Posterior cingulate gyrus (tissue), 11 donors: ENCODE data around the gene CALN1.
"Not testable (repeated sequence)": the region's sequence is repeated elsewhere in the genome, so short reads cannot be mapped to it uniquely, and the experiment has no call there.

Experiments
- DNase-seq, 10 donors: peaks; one replicate each; pipeline versions ENCODE4 v3.0.0 to v3.0.0-alpha.2; 2020 to 2021; ENCODE audit warnings: mixed read lengths in 3 of 10
- intact Hi-C: fragments of 100-400 bp; cut with DNase I; formaldehyde crosslinking; loops from one replicate; pipeline ENCODE4 v1.15.1; 2023

Gene CALN1

DNA sequence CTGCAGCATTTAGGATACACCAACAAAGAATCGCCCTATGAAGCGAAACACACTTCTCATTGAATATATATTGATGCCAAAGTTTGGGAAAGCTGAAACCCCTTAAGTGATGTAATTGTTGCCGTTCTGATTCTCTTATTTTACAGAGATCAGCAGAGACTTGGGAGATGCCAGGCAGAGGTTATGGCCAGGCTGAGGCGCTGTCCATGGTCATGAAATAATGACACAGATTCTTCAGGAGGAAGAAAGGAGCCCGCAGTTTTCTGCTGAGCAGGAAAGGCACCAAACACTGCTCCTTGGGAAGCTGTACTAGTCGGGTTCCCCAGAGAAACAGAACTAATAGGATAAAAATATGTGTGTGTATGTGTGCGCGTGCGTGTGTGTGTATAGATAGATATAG lies 566.0 kb downstream of the CALN1 start:
- no peak for DNase-seq
- intact Hi-C loops = no loop called here

DNA sequence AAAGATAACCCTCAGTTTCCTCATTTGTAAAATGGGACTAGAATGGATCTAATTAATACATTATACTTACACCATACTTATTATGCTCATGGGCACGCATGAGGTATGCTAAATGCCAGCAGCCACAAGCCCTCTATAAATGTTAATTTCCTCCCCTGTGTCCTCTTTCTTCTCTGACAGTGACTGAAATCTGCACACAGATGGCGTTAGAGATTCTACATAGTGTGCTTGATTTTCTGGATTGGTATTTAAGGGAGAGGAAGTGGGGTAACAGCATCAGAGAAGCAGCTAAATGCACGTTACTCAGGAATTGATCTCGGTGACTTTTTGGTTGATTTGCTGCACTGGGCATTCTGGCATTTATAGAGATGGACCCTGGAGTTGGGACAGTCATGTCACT lies 568.5 kb downstream of the CALN1 start:
- no peak for DNase-seq
- intact Hi-C loops = no loop called here

GRCh38 chr7:71842786-71843185 lies 569.4 kb downstream of the CALN1 start:
- no peak for DNase-seq
- intact Hi-C loops = no loop called here

- intact Hi-C loops = no loop called here
- DNase-seq = no peak
These were observed 569.8 kb downstream of the CALN1 start for GRCh38 chr7:71842381-71842780.

GRCh38 chr7:71835056-71835455 lies 577.1 kb downstream of the CALN1 start:
- no peak for DNase-seq
- intact Hi-C loops = no loop called here

DNA sequence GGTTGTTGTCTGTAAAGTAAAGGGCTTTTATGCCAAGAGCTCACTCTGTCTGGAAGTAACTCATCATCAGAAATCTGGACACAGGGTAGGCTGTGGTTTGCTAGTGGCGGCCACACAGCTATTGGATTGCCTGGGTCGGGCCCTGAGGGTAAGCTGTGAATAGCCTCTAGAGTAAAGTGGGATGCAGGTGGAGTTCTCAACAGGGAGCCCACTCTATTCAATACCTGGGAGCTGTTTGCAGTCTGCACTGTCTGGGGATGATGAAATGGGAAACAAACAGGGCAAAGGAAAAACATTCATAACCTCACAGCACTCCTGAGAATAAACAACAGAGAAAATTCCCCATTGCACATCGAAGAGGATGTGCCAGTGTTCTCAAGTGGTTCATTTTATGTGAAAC lies 582.6 kb downstream of the CALN1 start:
- intact Hi-C loops = no loop called here
- DNase-seq = no peak

DNA sequence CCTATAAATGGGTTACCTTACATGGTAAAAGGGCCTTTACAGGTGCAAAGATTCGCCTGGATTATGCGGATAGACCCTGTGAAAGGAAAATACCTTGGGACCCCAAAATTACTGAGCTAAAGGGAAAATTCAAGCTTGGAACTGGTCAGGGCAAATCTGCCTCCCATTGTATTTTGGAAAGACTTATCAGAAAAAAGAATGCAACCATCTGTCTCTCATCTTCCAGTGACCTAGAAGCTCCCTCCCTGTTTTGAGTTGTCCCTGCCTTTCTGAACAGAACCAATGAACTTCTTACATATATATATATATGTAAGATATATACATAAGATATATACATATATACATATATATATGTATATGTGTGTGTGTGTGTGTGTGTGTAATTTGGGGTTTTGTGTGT lies 583.8 kb downstream of the CALN1 start:
- DNase-seq = no peak
- intact Hi-C loops = no loop called here

DNA sequence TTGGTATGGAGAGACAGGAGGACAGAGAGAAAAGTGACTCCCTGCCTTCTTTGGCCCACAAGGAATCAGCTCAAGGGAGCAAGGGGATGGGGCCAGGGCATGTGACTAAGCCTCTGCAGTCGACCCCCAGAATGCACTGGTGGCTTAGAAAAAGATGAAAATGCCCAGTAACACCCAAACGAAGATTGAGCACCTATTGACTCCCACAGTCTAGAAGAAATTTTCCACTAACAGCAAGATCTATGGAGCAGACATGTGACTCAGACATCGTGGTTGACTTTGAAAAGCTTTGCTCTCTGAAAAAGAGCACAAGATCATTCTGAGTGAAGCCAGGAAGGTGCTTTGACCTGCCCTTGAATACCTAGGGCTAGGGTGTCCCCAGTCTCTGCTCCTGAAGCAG lies 586.0 kb downstream of the CALN1 start:
- no peak for DNase-seq
- intact Hi-C loops = no loop called here

- intact Hi-C loops = no loop called here
- peak in 1 of 10 donors; percentile 16 for DNase-seq
These were observed 588.0 kb downstream of the CALN1 start for GRCh38 chr7:71824006-71824760.

- DNase-seq, intact Hi-C loops: not testable (repeated sequence)
These were observed 589.7 kb downstream of the CALN1 start for GRCh38 chr7:71822406-71822805.

DNA sequence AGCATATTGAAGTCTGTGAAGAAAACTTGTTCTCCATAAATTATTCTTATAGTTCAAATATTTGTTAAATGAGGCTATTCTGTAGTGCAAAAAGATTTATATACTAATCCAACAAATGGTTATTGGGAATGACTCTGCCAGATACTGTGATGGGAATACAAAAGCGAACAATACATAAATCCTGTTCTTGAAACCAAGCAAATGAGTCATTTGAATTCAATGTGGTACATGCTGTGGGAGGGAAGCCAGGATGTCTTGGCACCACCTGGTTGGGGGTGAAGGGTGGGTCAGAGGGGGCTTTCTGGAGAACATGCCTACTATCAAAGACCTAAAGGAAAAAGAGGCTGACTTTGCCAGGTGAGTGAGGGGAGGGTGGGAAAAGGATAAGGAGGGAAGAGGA lies 594.2 kb downstream of the CALN1 start:
- no peak for DNase-seq
- intact Hi-C loops = no loop called here

GRCh38 chr7:71808115-71808514 lies 604.0 kb downstream of the CALN1 start:
- intact Hi-C loops = no loop called here

DNA sequence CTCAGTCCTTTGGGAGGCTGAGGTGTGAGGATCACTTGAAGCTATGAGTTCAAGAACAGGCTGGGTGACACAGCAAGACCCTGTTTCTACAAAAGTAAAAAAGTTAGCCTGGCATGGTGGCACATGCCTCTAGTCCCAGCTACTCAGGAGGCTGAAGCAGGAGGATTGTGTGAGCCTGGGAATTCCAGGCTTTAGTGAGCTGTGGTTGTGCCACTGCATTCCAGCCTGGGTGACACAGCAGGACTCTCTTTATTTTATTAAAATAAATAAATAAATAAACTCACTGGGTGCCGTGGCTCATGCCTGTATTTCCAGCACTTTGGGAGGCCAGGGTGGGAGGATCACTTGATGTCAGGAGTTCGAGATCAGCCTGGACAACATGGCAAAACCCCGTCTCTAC lies 607.9 kb downstream of the CALN1 start:
- intact Hi-C loops = no loop called here
- DNase-seq = no peak

More at GRCh38 chr7:71808115-71808514, 604.0 kb downstream of the CALN1 start:
- no peak for DNase-seq

DNA sequence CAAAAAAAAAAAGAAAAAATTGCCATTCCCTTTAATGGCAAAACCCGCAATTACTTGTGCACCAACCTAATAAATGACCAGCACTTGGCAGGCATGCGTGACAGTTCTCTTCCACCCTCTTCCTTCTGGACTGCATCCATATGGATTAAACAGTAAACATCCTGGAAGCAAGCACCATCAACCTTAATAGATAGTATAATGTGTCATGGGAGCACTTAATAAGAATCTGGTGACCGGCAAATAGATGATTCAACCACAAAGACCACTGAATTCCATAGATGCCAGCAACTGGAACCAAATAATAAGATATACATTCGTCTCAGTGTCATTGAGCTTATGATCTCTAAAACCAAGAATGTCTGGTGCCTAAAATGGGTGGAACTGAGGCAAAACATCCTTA lies 610.2 kb downstream of the CALN1 start:
- intact Hi-C loops = no loop called here
- no peak for DNase-seq

- intact Hi-C loops = no loop called here
- no peak for DNase-seq
These were observed 611.8 kb downstream of the CALN1 start for GRCh38 chr7:71800321-71800720.

DNA sequence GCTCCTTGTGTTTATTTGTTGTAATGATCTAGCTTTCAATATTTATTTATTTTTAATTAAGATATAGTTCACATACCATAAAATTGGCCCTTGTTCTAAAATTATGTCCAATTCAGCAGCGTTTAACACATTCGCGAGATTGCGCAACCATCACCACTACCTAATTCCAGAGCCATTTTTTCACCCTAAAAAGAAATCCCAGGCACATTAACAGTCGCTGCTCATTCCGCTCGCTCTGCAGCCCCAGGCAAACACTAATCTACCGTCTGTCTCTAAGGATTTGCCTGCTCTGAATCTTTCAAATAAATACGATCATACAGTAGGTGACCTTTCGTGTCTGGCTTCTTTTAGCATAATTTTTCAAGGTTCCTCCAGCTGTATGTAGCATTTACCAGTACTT lies 616.7 kb downstream of the CALN1 start:
- DNase-seq = no peak
- intact Hi-C loops = no loop called here

DNA sequence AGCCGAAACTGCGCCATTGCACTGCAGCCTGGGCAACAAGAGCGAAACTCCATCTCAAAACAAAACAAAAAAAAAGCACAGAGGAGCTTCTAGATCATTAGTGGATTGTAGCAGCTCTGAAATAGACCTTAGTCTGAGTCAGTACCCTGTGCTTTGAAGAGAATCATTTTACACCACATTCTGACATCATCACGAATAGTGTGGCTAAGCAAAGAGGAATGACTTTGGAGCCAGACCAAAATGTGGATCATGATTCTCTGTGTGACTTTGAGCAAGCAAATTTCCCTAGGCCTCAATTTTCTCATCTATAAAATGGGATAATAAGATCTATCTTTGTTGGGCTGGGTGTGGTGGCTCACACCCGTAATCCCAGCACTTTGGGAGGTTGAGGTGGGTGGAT lies 618.9 kb downstream of the CALN1 start:
- no peak for DNase-seq
- intact Hi-C loops = no loop called here

DNA sequence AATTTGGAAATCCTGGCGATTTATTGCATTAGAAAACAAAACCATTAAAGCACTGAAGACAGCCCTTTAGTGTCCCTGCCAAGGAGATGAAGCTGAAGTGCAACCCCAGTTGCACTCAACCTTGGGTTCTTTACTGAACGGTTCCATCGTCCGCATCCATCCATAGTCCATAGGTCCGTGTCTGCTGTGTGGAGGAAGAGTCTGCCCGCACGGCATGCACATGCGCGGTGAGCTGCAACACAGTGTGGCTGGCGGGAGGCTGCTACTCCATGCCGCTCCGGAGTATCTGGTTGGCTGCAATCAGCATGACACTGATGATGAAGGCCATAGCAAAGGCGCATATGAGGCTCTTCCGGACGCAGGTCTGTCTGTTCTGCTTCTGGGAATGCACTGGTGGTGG lies 624.6 kb downstream of the CALN1 start:
- intact Hi-C loops = no loop called here
- no peak for DNase-seq

GRCh38 chr7:71785216-71785615 lies 626.9 kb downstream of the CALN1 start:
- intact Hi-C loops = no loop called here

GRCh38 chr7:71784781-71785180 lies 627.4 kb downstream of the CALN1 start:
- DNase-seq = no peak
- intact Hi-C loops = no loop called here

More at GRCh38 chr7:71785216-71785615, 626.9 kb downstream of the CALN1 start:
- DNase-seq = no peak

DNA sequence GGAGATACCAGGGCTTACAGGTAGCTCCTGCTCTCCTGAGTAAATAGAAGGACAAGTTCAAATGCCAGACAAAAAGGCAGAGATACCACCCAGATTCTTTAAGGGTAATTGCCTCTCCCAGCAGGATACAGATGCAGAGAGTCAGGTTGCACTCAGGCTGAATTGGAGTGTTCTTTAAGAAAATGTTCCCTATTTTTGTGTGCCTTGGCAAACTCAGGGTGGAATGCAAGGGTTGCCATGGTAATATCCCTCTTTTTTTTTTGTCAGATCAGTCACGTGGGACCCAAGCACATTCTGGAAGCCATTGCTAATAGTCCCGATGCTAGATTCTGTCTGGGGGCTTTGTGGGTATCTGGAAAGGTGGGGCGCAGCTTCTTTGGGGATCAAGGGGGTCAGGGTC lies 628.0 kb downstream of the CALN1 start:
- intact Hi-C loops = no loop called here

DNA sequence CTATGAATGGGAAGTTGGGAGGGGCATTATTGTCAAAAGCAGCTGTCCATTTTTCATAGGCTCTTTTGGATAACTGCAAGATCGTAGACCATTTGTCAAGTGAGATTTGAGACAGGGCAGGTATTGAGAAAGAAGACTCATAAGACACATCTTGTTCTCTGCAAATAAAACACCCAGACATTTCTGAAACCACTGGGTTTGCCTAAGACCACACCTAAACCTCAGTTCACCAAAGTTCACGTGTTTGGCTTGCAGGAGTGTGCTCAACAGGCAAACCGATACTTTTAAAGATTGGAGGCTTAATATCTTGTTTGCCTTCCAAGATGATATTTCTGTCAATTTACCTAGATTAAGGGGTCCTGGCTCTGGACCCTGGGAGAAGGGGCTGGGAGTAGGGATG lies 628.4 kb downstream of the CALN1 start:
- intact Hi-C loops = no loop called here
- DNase-seq = no peak

More for the DNA sequence above, 628.0 kb downstream of the CALN1 start:
- no peak for DNase-seq

GRCh38 chr7:71782051-71782450 lies 630.1 kb downstream of the CALN1 start:
- DNase-seq = no peak
- intact Hi-C loops = no loop called here
